Measurements from ENCODE around the gene TMEM39A.

DNA sequence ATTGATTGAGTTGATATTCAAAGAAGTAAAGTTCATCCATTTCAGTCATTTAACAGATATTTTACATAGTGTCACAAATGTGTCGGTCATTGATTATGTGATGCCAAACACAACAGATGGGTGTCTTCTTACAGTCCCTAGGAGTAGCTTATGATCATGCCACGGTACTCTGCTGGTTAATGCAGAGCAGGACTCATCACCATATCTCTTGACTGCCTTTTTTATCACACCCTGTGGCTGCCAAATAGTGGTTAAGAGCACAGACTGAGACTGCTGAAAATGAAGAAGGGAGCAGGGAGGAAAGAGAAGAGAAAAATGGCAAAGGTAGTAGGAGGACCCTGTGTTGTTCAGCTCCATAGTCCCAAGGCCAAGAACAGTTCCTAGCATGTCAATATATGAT is 22.1 kb upstream of the TMEM39A start:
- TF ChIP-seq, protein P1, sequence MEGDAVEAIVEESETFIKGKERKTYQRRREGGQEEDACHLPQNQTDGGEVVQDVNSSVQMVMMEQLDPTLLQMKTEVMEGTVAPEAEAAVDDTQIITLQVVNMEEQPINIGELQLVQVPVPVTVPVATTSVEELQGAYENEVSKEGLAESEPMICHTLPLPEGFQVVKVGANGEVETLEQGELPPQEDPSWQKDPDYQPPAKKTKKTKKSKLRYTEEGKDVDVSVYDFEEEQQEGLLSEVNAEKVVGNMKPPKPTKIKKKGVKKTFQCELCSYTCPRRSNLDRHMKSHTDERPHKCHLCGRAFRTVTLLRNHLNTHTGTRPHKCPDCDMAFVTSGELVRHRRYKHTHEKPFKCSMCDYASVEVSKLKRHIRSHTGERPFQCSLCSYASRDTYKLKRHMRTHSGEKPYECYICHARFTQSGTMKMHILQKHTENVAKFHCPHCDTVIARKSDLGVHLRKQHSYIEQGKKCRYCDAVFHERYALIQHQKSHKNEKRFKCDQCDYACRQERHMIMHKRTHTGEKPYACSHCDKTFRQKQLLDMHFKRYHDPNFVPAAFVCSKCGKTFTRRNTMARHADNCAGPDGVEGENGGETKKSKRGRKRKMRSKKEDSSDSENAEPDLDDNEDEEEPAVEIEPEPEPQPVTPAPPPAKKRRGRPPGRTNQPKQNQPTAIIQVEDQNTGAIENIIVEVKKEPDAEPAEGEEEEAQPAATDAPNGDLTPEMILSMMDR (conservative IDR thresholded peaks at IDR 0.05 in 1 of 2, IDR thresholded peaks at IDR 0.05 in 1 of 2; ENCODE audit: low read depth in 1 of 2, low read length in 2 of 2), result no peak
- TF ChIP-seq EZH2 (IDR thresholded peaks at IDR 0.05; ENCODE audit: low read length, missing control alignments), result no peak
